ENCODE results near the gene B2M. TPM values are rescaled to one million over a fixed set of nuclear protein-coding genes. Genes with fewer than 3 reads are reported as not detected.

The B2M gene
- total RNA-seq (1,000 to 10,000 TPM; 1,393 to 6,421 (median 3,217) TPM), polyA plus RNA-seq (1,000 to 10,000 TPM; 1,063 to 5,117 (median 1,725) TPM)
- long read RNA-seq, donor 1, transcript B2M-204 (4 exons, 1,705 nt): major isoform, 701 of 867 reads
- long read RNA-seq, donor 1, transcript B2M-208 (3 exons, 1,081 nt): minor isoform, 6 of 867 reads
- long read RNA-seq, donor 1, transcript B2M-213 (1 exons, 2,329 nt): minor isoform, 89 of 867 reads
- long read RNA-seq, donor 1, partial matches to known transcripts: 46 of 867 reads
- long read RNA-seq, donor 1, other reads (novel, unspliced or antisense): 22 of 867 reads
- long read RNA-seq, donor 2, transcript B2M-204 (4 exons, 1,705 nt): major isoform, 620 of 790 reads
- long read RNA-seq, donor 2, transcript B2M-213 (1 exons, 2,329 nt): minor isoform, 103 of 790 reads
- long read RNA-seq, donor 2, partial matches to known transcripts: 52 of 790 reads
- long read RNA-seq, donor 2, other reads (novel, unspliced or antisense): 12 of 790 reads
- long read RNA-seq, donor 3, transcript B2M-204 (4 exons, 1,705 nt): major isoform, 592 of 792 reads
- long read RNA-seq, donor 3, transcript B2M-213 (1 exons, 2,329 nt): minor isoform, 127 of 792 reads
- long read RNA-seq, donor 3, partial matches to known transcripts: 50 of 792 reads
- long read RNA-seq, donor 3, other reads (novel, unspliced or antisense): 17 of 792 reads
- long read RNA-seq, donor 4, transcript B2M-204 (4 exons, 1,705 nt): major isoform, 4,674 of 4,780 reads
- long read RNA-seq, donor 4, transcript B2M-213 (1 exons, 2,329 nt): minor isoform, 28 of 4,780 reads
- long read RNA-seq, donor 4, partial matches to known transcripts: 50 of 4,780 reads
- long read RNA-seq, donor 4, other reads (novel, unspliced or antisense): 21 of 4,780 reads
- long read RNA-seq, donor 5, transcript B2M-213 (1 exons, 2,329 nt): minor isoform, 71 of 2,765 reads
- long read RNA-seq, donor 5, transcript B2M-204 (4 exons, 1,705 nt): major isoform, 2,644 of 2,765 reads
- long read RNA-seq, donor 5, transcript B2M-214 (1 exons, 2,403 nt): minor isoform, 6 of 2,765 reads
- long read RNA-seq, donor 5, transcript B2M-208 (3 exons, 1,081 nt): minor isoform, 15 of 2,765 reads
- long read RNA-seq, donor 5, partial matches to known transcripts: 17 of 2,765 reads
- long read RNA-seq, donor 5, other reads (novel, unspliced or antisense): 11 of 2,765 reads
- long read RNA-seq, donor 6, transcript B2M-213 (1 exons, 2,329 nt): minor isoform, 48 of 2,466 reads
- long read RNA-seq, donor 6, transcript B2M-204 (4 exons, 1,705 nt): major isoform, 2,358 of 2,466 reads
- long read RNA-seq, donor 6, partial matches to known transcripts: 42 of 2,466 reads
- long read RNA-seq, donor 6, other reads (novel, unspliced or antisense): 13 of 2,466 reads
- long read RNA-seq, donor 7, transcript B2M-204 (4 exons, 1,705 nt): major isoform, 196 of 278 reads
- long read RNA-seq, donor 7, transcript B2M-213 (1 exons, 2,329 nt): minor isoform, 40 of 278 reads
- long read RNA-seq, donor 7, partial matches to known transcripts: 30 of 278 reads
- long read RNA-seq, donor 7, other reads (novel, unspliced or antisense): 9 of 278 reads
- long read RNA-seq, donor 8, transcript B2M-204 (4 exons, 1,705 nt): major isoform, 644 of 773 reads
- long read RNA-seq, donor 8, transcript B2M-213 (1 exons, 2,329 nt): minor isoform, 58 of 773 reads
- long read RNA-seq, donor 8, partial matches to known transcripts: 48 of 773 reads
- long read RNA-seq, donor 8, other reads (novel, unspliced or antisense): 18 of 773 reads
- long read RNA-seq, donor 9, transcript B2M-204 (4 exons, 1,705 nt): major isoform, 725 of 935 reads
- long read RNA-seq, donor 9, transcript B2M-213 (1 exons, 2,329 nt): minor isoform, 136 of 935 reads
- long read RNA-seq, donor 9, partial matches to known transcripts: 55 of 935 reads
- long read RNA-seq, donor 9, other reads (novel, unspliced or antisense): 14 of 935 reads
- long read RNA-seq, donor 10, transcript B2M-204 (4 exons, 1,705 nt): major isoform, 227 of 270 reads
- long read RNA-seq, donor 10, transcript B2M-213 (1 exons, 2,329 nt): minor isoform, 21 of 270 reads
- long read RNA-seq, donor 10, partial matches to known transcripts: 14 of 270 reads
- long read RNA-seq, donor 10, other reads (novel, unspliced or antisense): 7 of 270 reads

- Histone ChIP-seq H3K27ac (peak within 1 kb of the TSS; percentile 97 to 99 (median 99)), H3K27me3 (no peaks in the 10 kb centered on the region), H3K4me3 (peak within 1 kb of the TSS; percentile 73 to 98 (median 94)), H3K4me1 (replicated peaks in 1 of 2) (peaks cover 5 to 38% of the 10 kb centered on the region in 2 donors), H3K36me3 (replicated peaks in 1 of 2) (peaks cover 0 to 13% of the 10 kb centered on the region in 2 donors), H3K9me3 (replicated peaks in 1 of 3) (no peaks in the 10 kb centered on the region)
- WGBS, 4 donors: 0 to 1% (median 1%) methylated on average over 17 to 37 of the region's 37 CpGs
- peak; percentile 95 to 99 (median 96) for DNase-seq
- TF ChIP-seq CTCF (IDR thresholded peaks at IDR 0.05) (peak in 1 of 6 experiments; percentile 0), POLR2A (IDR thresholded peaks at IDR 0.05) (peak; percentile 99 to 100)
- intact Hi-C loops (cut with DNase I): no loop called here
Observed at GRCh38 chr15:44711096-44711742, at the start of gene B2M, which contains the start of gene PATL2. Gene B2M, plus strand, starts transcription at chr15:44711517. Its CDS starts 30 bp downstream, at chr15:44711547. Gene PATL2, minus strand, starts transcription at chr15:44711323. Its CDS starts 34,833 bp downstream, at chr15:44676490.

GRCh38 chr15:44661576-44661975 lies 49.7 kb upstream of the B2M start:
- Histone ChIP-seq H3K4me3 (no peak overlapping the region), H3K4me1 (replicated peaks in 1 of 2) (peaks cover 9 to 20% of the 10 kb centered on the region in 2 donors), H3K9me3 (replicated peaks in 1 of 3) (no peaks in the 10 kb centered on the region), H3K36me3 (replicated peaks in 1 of 2) (peaks cover 0 to 29% of the 10 kb centered on the region in 2 donors), H3K27me3 (no peaks in the 10 kb centered on the region), H3K27ac (peak overlapping the region in 1 of 5 donors; percentile 96)
- no peak for DNase-seq
- TF ChIP-seq POLR2A (IDR thresholded peaks at IDR 0.05) (no peak), CTCF (IDR thresholded peaks at IDR 0.05) (no peak)
- intact Hi-C loops (cut with DNase I): loop anchor here in 1 of 2 donors (10.0 kb wide), 1 partner anchor 73 kb away; the partner anchor contains the start of gene TRIM69

All from adrenal gland (tissue), 19 donors.